Stimulated activated naive CD8-positive, alpha-beta T cell treated with anti-CD3 and anti-CD28 coated beads, Interleukin-15, Interleukin-2, amounts not matched to agents 100 U/mL and 50 U/mL, for 24 hours (primary cell): ENCODE measurements around the gene HEPHL1.
"Not testable (repeated sequence)": the region's sequence is repeated elsewhere in the genome, so short reads cannot be mapped to it uniquely, and the experiment has no call there.

Experiments used
- ATAC-seq: fragments of 150-1000 bp; cut with Tn5 transposase; one replicate; pipeline ENCODE4 v1.10.0; 2021
- DNase-seq: peaks from one replicate; pipeline ENCODE4 v3.0.0; 2021

Gene HEPHL1

GRCh38 chr11:94020777-94021481 lies at the start of gene HEPHL1:
HEPHL1 (plus strand) TSS chr11:94021354; CDS start chr11:94021369, 15 bp downstream.
- DNase-seq: no peak

GRCh38 chr11:93972790-93973189 lies 48.4 kb upstream of the HEPHL1 start:
- DNase-seq (no peak), ATAC-seq (no peak)

More at GRCh38 chr11:94020777-94021481, at the start of gene HEPHL1:
- no peak for ATAC-seq

DNA sequence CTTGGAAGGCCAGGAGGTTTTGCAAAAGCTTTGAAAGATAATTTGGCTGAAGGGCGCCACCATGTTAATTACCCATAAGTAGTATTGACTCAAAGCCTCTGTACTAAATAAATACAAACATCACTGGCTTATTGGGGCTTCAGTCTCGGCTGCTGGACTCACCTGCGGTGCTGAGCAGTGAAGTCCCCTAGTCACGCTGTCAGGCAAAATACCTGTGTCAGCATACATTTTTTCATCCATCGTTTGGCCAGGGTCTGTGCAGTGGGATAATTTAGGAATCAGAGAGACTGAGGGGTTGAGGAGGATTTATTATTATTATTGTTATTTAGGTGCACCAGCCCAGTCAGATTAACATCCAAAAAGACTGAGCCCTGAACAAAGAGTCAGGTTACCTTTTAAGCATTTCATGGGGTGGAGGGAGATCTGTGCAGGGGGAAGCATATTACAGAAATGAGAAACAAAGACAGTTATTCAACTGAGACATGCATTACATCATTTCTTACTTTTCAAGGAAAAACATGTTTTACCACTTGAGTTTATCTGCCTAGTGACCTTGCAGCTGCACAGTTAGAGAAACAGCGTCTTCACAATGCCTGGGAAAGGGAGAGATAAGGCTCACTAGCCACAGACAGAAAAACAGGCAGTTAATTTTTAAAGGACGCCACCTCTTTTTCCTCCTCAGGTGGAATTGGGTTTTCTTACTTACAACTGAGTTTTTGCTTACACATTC lies 47.7 kb upstream of the HEPHL1 start:
- not testable (repeated sequence) for DNase-seq, ATAC-seq

- no peak for DNase-seq
These were observed 46.4 kb upstream of the HEPHL1 start for GRCh38 chr11:93974759-93975158.

GRCh38 chr11:93976577-93977254 lies 44.4 kb upstream of the HEPHL1 start:
- not testable (repeated sequence) for DNase-seq, ATAC-seq

More at GRCh38 chr11:93974759-93975158, 46.4 kb upstream of the HEPHL1 start:
- ATAC-seq: no peak

DNA sequence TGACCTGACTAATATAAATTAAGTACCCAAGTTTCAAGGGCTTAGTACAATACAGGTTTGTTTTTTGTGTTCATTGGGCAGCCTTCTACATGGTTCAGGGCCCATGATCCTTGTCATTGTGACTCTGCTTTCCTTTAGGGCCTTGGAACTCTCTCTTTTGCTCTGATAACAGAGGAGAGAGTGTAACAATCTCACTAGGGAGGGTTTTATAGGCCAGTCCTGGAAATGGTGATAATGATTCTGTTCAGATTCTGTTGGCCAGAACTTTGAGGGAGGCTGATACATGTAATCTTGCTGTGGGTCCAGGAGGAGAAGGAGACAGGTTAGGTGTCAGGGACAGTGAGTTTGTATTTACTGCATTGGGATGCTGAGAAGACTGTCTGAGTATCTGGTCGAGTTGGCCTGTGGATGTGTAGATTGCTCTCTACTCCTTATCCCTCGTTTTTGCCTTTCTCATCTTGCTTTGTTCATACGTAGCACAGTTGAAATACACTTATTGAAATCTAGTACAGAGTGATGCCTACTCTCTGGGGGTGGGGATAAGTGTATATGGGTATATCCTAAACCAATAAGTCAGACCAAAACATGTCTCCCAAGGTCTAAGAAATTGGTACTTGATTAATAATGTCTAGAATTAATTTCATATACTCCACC lies 37.5 kb upstream of the HEPHL1 start:
- no peak for ATAC-seq
- no peak for DNase-seq

DNA sequence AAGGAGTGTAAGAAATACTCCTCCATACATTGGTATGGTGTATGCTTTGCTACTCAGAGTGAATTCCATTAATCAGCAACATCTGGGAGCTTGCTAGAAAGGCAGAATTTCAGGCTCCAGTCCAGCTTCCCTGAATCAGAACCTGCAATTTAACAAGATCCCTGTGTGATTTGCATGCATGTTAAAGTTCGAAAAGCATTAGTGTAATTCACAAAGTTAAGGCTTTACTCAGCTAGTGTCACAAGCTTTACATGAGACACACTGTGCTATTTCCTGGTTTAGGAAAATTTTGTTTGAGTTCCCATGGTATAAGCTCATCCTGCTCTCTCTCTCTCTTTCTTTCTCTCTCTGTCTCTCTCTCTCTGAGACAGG lies 37.0 kb upstream of the HEPHL1 start:
- ATAC-seq: no peak
- DNase-seq: no peak

DNA sequence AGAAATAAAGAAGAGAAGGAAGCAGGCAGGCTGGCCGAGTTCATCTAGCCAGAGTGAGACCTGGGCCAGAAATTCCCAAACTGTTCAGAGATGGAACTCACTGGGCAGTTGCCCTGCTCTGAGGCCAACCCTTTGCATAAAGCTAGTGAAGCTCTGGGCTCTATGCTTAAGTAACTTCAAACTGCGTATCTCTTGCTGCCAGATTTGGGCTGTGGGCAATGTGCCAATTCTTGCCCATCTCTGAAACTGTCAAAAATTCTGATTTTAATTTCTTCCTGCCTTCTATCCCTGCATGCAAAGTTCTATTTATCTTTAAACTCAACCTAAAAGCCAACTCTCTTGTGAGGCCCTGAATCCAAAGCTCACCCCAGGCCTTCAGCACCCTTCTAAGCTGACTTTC lies 36.2 kb upstream of the HEPHL1 start:
- DNase-seq: no peak

GRCh38 chr11:93986716-93987115 lies 34.4 kb upstream of the HEPHL1 start:
- DNase-seq (no peak), ATAC-seq (no peak)

More for the DNA sequence above, 36.2 kb upstream of the HEPHL1 start:
- no peak for ATAC-seq

DNA sequence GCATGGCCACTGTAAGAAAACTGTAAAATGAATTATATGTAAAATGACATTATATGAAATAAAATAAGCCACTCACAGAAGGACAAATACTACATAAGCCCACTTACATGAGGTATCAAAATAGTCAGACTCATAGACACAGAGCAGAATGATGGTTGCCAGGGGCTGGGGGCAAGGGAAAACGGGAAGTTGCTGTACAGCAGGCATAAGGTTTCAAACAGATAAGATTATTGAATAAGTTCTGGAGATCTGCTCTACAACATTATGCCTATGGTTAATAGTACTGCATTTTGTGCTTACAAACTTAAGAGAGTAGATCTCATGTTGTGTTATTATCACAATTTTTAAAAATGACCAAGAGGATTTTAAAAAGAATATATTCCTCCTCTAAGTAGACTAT lies 32.7 kb upstream of the HEPHL1 start:
- ATAC-seq (no peak), DNase-seq (no peak)

GRCh38 chr11:93988912-93989311 lies 32.2 kb upstream of the HEPHL1 start:
- DNase-seq (no peak), ATAC-seq (no peak)

GRCh38 chr11:93993747-93994146 lies 27.4 kb upstream of the HEPHL1 start:
- DNase-seq: no peak
- ATAC-seq: no peak

GRCh38 chr11:93997741-93998140 lies 23.4 kb upstream of the HEPHL1 start:
- ATAC-seq (no peak), DNase-seq (no peak)

- ATAC-seq (no peak), DNase-seq (no peak)
These were observed 20.5 kb upstream of the HEPHL1 start for GRCh38 chr11:94000659-94001058.

DNA sequence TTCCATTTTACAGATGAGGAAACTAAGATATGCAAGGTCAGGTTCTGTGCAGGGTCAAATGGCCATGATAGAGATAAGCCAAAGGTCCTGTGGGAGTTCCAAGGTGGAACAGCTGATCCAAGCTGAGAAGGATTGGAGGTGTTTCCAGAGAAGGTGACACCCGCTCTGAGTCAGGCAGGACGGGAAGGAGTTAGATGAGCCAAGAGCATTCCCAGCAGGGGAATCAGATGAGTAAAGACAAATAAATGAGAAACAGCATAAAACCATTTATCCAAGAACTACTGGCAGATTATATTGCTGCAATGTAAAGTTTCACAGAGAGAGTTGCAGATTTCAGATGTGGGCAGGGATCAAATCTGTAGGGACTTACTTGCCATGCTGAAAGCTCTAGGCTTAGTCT lies 18.9 kb upstream of the HEPHL1 start:
- DNase-seq: no peak
- ATAC-seq: no peak

- ATAC-seq: no peak
- no peak for DNase-seq
These were observed 13.7 kb upstream of the HEPHL1 start for GRCh38 chr11:94007426-94007825.

- no peak for ATAC-seq
- no peak for DNase-seq
These were observed 13.2 kb upstream of the HEPHL1 start for GRCh38 chr11:94007906-94008305.

DNA sequence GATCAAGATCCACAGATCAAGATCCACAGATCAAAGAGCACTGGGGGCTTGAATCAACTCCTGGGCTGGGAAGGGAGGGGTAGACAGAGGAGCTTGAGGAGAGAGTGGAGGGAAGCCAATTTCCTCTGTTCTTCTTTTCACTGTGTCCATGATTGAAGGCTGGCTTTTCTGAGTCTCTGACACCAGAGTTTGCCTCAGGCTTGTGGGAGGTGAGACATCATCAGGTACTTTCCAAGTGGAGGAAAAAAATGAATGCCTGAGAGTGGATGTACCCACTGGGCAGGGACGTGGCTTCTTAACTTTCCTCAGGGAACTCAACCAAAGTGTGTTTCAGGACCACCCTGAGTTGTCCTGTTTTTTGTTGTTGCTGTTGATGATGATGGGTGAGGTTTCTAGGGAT lies 11.0 kb upstream of the HEPHL1 start:
- DNase-seq (no peak), ATAC-seq (no peak)

GRCh38 chr11:94011478-94011877 lies 9.7 kb upstream of the HEPHL1 start:
- ATAC-seq (no peak), DNase-seq (no peak)

- DNase-seq (no peak), ATAC-seq (no peak)
These were observed 3.7 kb upstream of the HEPHL1 start for GRCh38 chr11:94017446-94017845.

GRCh38 chr11:94018721-94019120 lies 2.4 kb upstream of the HEPHL1 start:
- ATAC-seq: no peak

DNA sequence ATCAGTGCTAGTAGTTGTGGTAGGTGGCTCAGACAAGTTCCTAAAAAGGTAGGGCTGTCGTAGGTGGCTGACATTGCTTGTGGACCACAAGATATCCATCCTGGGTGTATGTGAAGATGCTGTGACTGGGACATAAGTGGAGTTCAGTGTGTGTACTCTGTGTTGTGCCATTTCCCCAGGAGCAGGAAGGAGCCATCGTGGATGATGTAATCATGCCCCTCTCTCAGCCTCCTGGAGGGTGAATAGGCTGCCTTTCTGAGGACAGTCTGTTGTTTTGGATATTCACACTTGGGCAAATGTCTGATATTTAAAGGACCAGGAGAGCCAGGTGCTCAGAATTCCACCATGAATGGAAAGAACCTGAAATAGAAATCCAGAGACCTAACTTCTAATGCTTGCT lies 2.7 kb downstream of the HEPHL1 start:
- ATAC-seq: no peak
- no peak for DNase-seq

More at GRCh38 chr11:94018721-94019120, 2.4 kb upstream of the HEPHL1 start:
- DNase-seq: no peak

DNA sequence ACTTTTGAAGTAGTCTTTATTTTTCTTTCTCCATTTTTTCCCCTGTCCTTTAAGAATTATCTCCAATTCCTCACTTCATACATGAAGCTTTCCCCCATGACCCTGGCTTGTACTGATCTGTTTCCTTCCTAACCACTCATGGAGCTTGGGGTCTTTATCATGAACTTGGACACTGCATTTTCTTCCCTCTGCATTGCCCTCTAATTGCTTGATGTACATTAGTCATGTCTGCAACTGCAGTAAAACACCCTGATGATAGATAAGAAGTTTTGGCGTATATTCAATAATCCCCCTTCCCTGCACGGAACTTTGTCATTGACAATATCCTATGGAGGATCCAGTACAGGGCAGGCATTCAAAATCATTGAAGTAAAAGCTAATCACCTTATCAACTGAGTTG lies 3.4 kb downstream of the HEPHL1 start:
- ATAC-seq: no peak

More for the DNA sequence above, 3.4 kb downstream of the HEPHL1 start:
- no peak for DNase-seq
